DMS153 (cell line): ENCODE data around the gene RNF115.
"Not testable (repeated sequence)": the region's sequence is repeated elsewhere in the genome, so short reads cannot be mapped to it uniquely, and the experiment has no call there.

Experiments
- DNase-seq: peaks from one replicate; lab custom pipeline; 2025; lab: John Stamatoyannopoulos, UW

RNF115 gene

DNA sequence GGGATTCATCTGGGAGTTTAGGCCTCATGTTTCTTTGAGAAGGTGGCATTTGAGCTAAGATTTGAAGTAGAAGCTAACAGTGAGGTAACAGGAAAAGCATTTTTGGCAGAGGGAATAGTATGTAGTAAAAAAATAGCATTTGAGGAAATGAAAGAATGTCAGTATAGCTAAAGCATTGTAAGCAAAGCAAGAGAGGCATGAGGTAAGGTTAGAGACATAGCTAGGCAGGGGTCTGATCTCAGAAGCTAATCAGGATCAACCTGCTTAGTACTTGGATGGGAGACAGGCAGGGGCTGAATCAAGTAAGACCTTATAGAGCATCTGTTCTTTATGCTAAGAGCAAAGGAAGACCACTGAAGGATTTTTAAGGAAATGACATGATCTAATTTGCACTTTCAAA is 4.1 kb upstream of the RNF115 start:
- no peak for DNase-seq

DNA sequence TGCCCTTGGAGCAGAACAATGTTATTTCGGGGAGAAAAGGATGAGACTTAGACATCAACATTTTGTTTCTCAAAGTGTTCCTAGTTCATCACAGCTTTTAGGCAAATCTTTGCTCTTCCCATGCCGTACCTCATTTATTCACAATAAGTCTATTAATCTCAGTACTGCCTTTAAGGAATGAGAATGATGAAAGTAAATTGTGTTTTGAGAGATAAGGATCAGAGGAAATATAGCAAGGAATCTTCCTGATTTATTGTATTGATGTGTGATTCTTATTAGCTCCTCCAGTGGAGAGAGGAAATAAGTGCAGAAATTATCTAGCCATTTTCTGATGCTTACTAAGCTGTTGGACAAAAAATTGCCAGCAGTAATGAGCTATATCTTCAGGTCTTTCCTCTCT is 2.1 kb upstream of the RNF115 start:
- no peak for DNase-seq

DNA sequence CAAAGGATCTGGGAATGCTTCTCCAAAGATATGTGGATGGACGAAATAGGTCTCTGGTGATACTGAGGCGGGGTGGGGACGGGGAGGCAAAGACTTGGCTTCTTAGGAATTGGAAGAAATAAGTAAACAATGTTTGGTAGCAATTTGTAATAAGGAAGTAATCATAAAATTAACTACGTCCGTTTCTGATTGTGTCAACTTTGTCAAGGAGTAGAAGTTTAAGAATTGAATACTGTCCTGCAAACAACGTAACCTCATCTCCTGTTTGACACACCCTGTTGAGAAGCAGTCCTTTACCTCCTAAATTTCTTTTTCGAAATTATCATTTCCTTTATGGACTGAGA is 576 bp upstream of the RNF115 start:
- no peak for DNase-seq

DNA sequence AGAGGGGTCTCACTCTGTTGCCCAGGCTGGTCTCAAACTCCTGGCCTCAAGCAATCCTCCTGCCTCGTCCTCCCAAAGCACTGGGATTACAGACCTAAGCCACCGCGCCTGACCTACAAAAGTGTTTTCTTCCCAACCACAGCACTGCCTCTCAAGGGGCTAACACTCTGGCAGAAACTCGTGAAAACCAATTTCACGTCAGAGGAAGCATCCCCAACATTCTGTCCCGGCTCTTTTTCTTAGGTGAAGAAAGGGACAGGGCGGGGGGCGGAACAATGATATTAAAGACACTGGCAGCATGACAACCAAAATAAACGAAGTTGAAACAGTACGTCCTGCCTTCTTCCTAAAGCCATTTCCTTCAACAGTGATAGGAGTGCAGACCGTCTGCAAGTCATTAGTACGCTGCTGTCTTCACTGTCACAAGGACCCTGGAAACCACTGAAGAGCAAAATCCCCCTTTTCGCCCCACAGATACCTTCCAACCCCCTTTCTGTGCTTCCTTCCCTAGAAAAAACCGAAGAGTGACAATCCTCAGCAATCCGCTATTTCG is 1.0 kb downstream of the RNF115 start:
- DNase-seq, result not testable (repeated sequence)

DNA sequence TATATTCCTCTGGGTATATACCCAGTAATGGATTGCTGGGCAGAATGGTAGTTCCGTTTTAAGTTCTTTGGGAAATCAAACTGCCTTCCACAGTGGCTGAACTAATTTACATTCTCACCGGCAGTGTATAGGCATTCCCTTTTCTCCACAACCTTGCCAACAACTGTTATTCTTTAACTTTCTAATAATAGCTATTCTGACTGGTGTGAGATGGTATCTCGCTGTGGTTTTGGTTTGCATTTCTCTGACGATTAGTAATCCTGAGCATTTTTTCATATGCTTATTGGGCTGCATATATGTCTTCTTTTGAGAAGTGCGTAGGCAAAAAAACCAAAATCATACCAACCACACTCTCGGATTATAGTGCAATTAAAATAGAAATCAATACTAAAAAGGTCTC is 5.8 kb downstream of the RNF115 start:
- not testable (repeated sequence) for DNase-seq

DNA sequence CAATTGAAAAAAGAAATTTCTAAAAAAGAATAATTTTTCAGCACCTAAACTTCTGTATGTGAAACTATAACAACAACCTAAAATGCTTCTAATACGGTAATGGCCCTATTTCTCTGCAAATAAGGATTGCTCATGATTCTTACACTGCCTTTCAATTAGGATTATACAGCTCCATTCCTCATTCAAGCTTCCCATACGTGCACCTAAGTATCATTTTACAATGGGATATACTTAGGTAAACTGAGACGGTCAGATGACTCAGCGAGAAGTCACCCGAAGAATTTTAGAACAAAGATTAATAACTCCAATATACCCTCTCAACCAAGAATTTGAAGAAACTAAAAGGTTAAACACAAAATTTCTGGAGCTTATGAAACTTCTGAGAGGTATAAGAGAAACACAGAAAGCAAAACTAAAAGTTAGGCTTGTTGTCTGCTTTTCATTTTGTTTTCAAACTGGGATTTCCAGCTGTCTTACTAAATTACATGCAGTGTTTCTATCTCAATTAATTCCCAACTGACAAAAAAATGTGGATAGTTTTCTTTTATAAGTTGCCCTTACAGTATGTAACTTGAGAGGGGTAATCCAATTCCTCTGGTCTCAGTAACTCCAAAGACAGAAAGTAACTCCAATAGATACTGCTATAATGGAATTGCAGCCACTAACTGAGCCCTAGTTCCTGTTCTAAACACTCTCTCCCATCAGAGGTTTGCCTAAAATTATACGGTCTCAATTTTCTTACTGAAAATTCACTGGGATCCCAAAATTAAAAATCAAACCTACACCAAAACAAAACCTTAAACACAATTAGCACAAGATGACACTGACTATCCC is 10.7 kb downstream of the RNF115 start:
- not testable (repeated sequence) for DNase-seq

DNA sequence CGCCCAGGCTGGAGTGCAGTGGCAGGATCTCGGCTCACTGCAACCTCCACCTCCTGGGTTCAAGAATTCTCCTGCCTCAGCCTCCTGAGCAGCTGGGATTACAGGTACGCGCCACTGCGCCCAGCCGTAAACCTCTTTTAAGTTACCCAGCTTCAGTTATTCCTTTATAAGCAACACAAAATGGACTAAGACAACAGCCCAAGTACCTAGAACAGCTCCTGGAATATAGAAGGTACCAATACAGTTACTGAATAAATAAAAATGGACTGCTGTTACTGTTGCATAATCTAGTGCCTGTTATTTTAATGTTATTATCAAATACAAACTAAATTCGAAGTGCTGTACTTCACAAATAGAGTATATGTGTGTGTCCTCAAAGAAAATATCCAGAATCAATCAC is 17.1 kb downstream of the RNF115 start:
- no peak for DNase-seq

DNA sequence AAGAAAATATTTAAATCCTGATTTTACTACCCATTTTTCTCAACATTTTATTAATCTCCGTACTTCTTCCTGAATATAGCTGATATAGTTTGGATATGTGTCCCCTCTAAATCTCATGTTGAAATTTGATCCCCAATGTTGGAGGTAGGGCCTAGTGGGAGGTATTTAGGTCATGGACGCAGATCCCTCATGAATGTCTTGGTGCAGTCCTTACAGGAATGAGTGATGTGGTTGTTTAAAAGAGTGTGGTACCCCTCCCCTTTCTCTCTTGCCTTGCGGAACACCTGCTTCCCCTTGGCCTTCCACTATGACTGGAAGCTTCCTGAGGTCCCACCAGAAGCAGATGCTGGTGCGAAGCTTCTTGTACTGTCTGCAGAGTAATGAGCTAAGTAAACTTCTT is 17.5 kb downstream of the RNF115 start:
- no peak for DNase-seq

DNA sequence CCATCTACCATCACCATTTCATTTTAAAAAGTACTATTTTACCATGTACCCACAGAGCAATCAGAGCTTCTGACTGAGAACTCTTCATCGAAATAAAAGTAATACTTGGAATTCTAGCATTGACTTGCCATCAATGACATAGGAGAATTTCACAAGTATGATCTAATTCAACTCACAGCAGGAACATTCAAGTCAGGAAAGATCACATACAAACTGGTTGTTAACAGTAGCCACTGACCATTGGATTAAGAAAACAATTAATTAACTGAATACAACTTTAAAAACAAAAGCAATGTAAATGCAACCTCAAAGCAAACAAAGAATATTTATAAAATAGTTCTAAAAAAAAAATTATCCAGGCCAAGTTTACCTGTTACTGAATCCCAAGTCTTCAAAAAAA is 18.8 kb downstream of the RNF115 start:
- DNase-seq, result no peak

DNA sequence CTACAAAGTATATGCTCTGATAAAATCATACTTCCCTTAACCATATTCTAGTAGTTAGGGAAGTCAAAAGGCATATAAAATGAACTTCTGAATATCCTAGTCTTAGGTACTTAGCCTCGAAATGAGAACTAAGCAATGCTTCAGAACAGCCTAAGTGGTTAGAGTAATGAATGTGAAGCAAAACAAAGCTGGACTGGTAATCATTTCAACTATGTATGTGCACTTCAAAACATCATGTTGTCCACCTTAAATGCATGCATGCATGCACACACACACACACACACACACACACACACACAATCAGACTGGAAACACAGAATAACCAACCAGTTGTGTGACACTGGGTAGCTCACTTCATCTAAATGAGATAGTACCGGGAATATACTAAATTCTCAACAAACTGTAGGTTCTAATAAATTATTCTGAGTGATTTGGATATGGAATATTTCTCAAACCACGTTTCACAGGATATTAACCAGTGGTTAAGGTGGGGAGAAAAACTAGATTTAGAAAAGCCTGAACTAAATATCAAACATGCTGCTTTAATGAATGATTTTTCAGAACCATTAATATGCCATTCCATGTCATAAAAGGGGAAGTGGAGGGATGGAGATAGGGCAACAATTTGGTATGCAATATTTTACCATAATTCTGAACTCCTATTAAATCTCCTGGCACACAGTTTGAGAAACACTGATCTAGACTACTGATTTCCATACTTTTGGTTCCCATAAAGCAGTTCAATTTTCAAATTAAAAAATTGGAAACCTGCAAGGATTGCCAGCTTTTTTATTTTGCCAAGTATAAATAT is 19.5 kb downstream of the RNF115 start:
- DNase-seq, result no peak

DNA sequence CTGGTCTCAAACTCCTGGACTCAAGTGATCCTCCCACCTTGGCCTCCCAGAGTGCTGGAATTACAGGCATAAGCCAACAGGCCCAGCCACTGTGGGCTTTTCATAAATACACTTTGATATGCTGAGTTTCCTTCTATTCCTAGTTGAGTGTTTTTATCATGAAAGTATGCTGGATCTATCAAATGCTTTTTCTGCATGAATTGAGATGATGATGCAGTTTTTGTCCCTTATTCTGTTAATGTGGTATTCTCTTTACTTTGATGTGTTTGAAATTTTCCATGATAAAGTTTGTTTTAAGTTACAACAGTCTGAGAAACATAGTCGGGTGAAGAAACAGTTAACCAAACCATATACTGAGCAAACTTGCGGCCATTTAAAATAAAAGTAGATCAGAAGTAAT is 24.1 kb downstream of the RNF115 start:
- DNase-seq, result no peak

DNA sequence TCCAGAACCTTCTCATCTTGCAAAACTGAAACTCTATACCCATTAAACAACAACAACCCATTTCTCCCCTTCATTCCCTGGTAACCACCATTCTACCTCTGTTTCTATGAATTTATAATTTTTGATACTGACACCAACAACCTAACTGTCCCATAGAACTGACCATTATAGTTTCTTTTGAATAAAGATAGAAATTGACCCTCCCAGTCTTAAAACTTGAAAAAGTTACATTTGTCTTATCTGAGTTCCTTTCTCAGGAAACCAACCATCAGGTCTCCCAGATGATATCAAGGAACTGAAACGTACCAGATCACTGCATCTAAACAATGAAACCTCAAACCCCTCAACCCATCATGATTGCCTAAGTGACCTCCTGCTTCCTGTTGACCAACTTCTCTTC is 27.1 kb downstream of the RNF115 start:
- DNase-seq, result no peak

DNA sequence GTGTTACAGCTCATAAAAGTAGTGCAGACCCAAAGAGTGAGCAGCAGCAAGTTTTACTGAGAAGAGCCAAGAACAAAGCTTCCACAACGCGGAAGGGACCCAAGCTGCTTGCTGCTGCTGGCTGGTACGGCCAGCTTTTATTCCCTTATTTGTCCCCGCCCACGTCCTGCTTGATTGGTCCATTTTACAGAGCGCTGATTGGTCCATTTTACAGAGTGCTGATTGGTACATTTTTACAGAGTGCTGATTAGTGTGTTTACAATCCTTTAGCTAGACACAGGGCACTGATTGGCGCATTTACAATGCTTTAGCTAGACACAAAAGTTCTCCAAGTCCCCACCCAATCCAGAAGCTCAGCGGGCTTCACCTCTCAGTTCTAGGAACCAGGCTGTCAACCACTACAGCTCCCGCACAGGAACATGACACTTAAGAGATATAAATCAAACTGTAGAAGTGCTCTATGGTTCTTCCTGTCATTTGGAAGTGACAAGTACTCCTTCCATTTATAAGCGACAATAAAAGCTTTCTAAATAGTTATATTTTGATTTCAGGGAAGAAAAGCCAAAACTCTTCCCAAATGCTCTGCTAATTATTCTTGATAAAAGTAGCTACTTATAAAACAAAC is 28.5 kb downstream of the RNF115 start:
- no peak for DNase-seq

DNA sequence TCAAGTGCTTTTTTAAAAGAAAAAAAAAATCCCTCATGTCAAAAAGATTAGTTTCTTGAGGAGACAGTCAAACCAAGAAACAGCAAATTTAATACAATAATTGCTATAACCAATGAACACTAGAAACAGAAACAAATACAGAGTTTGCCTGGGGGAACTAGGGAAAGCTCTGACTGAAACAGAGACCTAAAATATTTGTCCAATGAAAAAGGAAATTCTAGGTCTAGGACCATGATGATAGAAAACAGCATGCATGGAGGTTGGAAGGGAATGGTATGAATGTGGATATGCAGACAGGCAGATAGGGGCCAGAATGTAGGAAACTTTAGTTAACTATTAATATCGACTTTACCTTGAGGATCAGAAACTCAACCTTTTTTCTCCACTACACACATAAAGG is 31.4 kb downstream of the RNF115 start:
- no peak for DNase-seq

DNA sequence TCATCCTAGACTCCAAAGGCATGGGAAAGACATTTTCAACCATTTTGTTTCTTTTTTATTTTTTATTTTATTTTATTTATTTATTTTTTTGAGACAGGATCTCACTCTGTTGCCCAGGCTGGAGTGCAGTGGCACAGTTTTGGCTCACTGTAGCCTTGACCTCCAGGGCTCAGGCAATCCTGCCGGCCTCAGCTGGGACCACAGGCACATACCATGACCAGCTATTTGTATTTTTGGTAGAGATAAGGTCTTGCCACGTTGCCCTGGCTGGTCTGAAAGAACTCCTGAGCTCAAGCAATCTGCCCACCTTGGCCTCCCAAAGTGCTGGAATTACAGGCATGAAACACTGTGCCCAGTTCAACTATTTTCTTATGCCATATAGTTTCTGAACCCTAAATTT is 32.0 kb downstream of the RNF115 start:
- DNase-seq, result not testable (repeated sequence)

DNA sequence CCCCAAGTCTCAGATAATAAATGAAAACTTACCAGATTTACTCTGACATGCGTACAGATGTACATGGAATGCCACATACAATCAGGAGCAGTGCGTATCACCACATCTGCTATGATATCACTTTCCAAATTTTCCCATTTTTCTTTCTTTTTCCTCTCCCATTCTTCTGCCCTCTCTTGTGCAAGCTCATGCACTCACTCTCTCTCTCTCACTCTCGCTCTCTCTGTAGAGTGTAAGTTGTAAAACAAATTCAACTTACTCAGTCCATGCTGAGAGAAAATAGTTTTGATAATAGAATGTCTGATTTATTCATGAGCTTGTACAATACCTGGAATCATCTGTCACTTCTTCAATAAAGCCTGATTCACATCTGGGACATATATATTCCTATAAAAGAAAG is 35.3 kb downstream of the RNF115 start:
- DNase-seq, result no peak

DNA sequence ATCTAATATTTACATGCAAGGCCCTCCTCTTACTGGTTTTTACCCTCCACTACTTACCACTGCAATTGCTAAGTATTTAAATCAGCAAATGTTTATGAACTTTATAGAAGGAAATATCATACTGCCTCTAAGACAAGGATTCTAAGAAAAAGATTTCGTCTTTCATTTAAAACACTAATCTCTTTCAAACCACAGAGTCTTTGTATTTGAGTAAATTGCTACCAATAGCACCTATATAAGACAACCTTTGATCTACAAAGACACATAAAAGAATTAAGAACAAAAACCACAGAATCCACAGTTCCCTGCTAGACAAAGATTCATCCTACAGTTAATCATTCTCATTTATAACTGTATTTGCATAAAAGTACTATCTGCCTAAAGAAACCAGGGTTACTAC is 37.6 kb downstream of the RNF115 start:
- DNase-seq, result no peak

DNA sequence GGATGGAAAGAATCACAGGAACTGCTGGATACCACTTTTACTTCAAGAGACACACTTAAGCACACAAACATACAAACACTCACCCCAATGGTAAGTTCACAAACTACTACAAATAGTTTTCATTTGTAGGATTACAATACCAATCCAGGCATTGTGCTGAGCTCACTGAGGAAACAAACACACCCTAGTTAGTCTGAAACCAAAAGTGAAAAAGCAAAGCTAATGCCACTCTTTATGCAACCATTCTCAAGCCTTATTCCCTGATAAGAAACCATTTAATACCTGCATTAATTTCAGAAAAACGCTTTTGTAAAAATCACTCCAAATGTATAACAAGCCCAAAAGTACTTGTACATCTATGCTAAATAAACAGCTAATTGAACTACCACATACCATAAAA is 38.3 kb downstream of the RNF115 start:
- no peak for DNase-seq

DNA sequence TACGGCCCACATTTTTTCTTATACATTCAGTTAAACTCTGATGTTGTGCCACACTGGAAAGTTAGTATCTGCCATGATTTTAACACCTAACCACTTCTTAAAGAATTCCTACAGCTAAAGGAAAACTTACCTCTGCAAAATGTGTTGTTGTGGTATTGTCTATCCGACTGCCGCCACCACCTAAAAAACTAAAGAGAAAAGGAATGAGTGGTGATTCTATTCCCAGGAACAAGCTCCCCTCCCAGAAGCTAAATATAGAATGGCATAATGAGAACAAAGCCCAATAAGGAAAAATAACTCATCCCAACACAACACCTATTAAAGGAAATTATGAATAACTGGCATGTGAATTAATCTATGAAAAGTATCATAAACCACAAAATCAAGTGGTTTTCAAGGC is 39.5 kb downstream of the RNF115 start:
- DNase-seq, result no peak

DNA sequence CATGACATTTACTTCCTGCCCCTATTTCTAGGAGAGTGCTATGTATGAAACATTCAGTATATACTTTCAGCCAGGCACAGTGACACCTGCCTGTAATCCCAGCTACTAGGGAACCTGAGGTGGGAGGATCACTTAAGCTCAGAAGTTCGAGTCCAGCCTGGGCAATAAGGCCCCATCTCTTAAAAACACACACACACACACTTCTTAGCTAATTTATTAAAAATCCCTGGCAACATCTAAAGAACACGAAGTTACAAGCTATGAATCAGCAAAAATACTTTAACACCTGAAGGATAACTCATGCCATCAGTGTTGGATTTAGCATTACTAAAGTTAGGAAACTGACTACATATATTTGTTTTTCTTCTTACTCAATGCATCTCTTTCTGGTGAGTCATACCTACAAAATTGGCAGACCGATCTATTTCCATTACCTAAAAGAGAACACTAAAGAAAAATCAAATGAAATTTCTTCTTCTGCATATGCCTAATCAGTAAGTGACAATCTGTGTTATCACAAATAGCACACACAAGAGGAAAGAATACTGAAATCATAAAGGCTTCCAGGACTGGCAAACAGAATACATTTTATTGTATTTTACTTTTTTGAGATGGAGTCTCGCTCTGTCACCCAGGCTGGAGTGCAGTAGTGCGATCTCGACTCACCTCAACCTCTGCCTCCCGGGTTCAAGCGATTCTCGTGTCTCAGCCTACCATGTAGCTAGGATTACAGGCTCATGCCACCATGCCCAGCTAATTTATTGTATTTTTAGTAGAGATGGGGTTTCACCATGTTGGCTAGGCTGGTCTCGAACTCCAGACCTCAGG is 41.4 kb downstream of the RNF115 start:
- no peak for DNase-seq

DNA sequence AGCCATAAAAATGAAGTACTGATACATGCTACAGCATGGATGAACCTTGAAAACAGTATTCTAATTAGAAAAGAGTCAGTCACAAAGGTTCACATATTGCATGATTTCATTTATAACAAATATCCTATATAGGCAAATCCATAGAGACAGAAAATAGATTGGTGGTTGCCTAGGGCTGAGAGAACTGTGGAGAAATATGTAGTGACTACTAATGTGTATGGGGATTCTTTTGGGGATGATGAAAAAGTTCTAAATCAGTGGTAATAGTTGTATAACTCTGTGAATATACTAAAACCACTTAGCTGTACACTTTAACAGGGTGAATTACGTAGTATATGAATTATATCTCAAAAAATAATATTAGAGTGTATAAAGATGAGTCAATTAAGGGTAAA is 45.8 kb downstream of the RNF115 start:
- no peak for DNase-seq
